ENCODE results near the gene ENTREP1. TPM values are rescaled to one million over a fixed set of nuclear protein-coding genes. Genes with fewer than 3 reads are reported as not detected.
"Not testable (repeated sequence)": the region's sequence is repeated elsewhere in the genome, so short reads cannot be mapped to it uniquely, and the experiment has no call there.

The ENTREP1 gene
- total and polyA plus RNA-seq, 2 experiments from 2014 or later: 0.94 to 2.2 TPM

GRCh38 chr9:69433968-69434367 is 109.0 kb downstream of the ENTREP1 start:
- Histone ChIP-seq H3K4me2 (no peak overlapping the region), H2AFZ (no peak overlapping the region), H3K9me2 (replicated peaks; ENCODE audit: insufficient read depth) (no peaks in the 10 kb centered on the region), H3K4me1 (ENCODE audit: insufficient read depth) (no peaks in the 10 kb centered on the region), H3K4me3 (no peak overlapping the region), H3K27ac (no peak overlapping the region), H3K9me3 (ENCODE audit: low read depth) (no peaks in the 10 kb centered on the region), H3K79me2 (no peaks in the 10 kb centered on the region), H3K36me3 (replicated peaks; ENCODE audit: insufficient read depth, low read depth) (no peaks in the 10 kb centered on the region), H3K27me3 (no peaks in the 10 kb centered on the region), H4K20me1 (ENCODE audit: insufficient read depth, poor library complexity, severe bottlenecking) (no peaks in the 10 kb centered on the region)
- 97% methylated on average over 6 of the region's 6 CpGs for WGBS (ENCODE audit: low lambda C conversion rate, missing lambda C conversion rate)
- no peak for DNase-seq (ENCODE audit: low spot score)
- TF ChIP-seq CTCF (IDR thresholded peaks at IDR 0.05; ENCODE audit: poor library complexity) (no peak), EZH2phosphoT487 (IDR thresholded peaks at IDR 0.05; ENCODE audit: low read depth, severe bottlenecking, unreplicated experiment) (no peak), EZH2 (IDR thresholded peaks at IDR 0.05; ENCODE audit: borderline replicate concordance) (no peak)

- not testable (repeated sequence) for H3K9me3 ChIP-seq (ENCODE audit: low read depth); DNase-seq (ENCODE audit: low spot score); H3K27ac ChIP-seq; H3K36me3 ChIP-seq (replicated peaks; ENCODE audit: insufficient read depth, low read depth); H3K4me1 ChIP-seq (ENCODE audit: insufficient read depth); H3K9me2 ChIP-seq (replicated peaks; ENCODE audit: insufficient read depth); H4K20me1 ChIP-seq (ENCODE audit: insufficient read depth, poor library complexity, severe bottlenecking); H3K4me3 ChIP-seq; H2AFZ ChIP-seq; H3K27me3 ChIP-seq; H3K79me2 ChIP-seq; H3K4me2 ChIP-seq
- 90% methylated on average over 4 of the region's 4 CpGs for WGBS (ENCODE audit: low lambda C conversion rate, missing lambda C conversion rate)
These were observed 114.6 kb downstream of the ENTREP1 start for GRCh38 chr9:69439654-69440053.

- H3K4me1 ChIP-seq (ENCODE audit: insufficient read depth); DNase-seq (ENCODE audit: low spot score); H3K36me3 ChIP-seq (replicated peaks; ENCODE audit: insufficient read depth, low read depth); H3K27me3 ChIP-seq; H3K4me3 ChIP-seq; H3K9me3 ChIP-seq (ENCODE audit: low read depth); H3K79me2 ChIP-seq; H4K20me1 ChIP-seq (ENCODE audit: insufficient read depth, poor library complexity, severe bottlenecking); H3K27ac ChIP-seq; H3K9me2 ChIP-seq (replicated peaks; ENCODE audit: insufficient read depth); H2AFZ ChIP-seq; H3K4me2 ChIP-seq: not testable (repeated sequence)
- WGBS (ENCODE audit: low lambda C conversion rate, missing lambda C conversion rate): 88% methylated on average over 15 of the region's 15 CpGs
These were observed 115.4 kb downstream of the ENTREP1 start for GRCh38 chr9:69440254-69440955.

Other genes with a start within 250 kb of the ENTREP1 start
- 126 and 131 TPM in 2 replicates for gene TJP2, start 150.9 kb upstream of the ENTREP1 start, total RNA-seq
- gene TJP2, start 150.9 kb upstream of the ENTREP1 start, polyA plus RNA-seq: 67.2 and 69.9 TPM in 2 replicates